Sigmoid colon (tissue), 4 donors: Measurements from ENCODE around the gene ETV1.

Experiments used
- POLR2A ChIP-seq, 2 donors: fragments of 450-650 bp; IDR thresholded peaks; one replicate each; pipeline ENCODE4 v1.6.1; 2016; ENCODE audit warnings: antibody characterized with exemption in 2 of 2, mild to moderate bottlenecking in 2 of 2, moderate library complexity in 2 of 2
- POLR2AphosphoS5 ChIP-seq, 4 donors: sonication (generic); formaldehyde crosslinking; IDR thresholded peaks; one replicate each; pipeline ENCODE4 v1.6.1; 2017; ENCODE audit warnings: antibody characterized with exemption in 4 of 4
- TF ChIP-seq, protein P1 (sequence below), 4 experiments: fragments of 450-650 bp in 3 of 4; fragments of 200-600 bp in 1 of 4; IDR thresholded peaks; one replicate each; pipeline ENCODE4 v1.5.1; 2016 to 2019; ENCODE audit warnings: antibody characterized with exemption in 4 of 4, mild to moderate bottlenecking in 3 of 4, moderate library complexity in 2 of 4

DNA sequence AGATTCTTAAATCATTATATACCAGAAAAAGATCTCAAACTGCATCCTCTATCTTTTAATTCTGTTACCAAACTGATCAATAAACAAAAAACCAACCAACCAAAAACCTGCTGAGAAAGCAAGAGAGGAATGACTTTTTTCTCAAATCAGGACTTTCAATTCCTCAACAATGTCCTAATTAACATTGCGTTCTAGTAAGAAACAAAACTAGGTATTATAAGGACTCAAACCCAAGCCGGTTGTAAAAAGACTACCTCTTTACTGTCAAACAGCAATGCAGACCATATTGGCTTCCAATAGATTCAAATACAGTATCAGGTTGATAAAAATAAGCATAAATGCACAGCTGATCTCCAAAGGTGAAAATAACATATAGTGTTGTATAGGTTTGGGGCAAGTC lies 57.3 kb downstream of the ETV1 start:
- TF ChIP-seq, protein P1, sequence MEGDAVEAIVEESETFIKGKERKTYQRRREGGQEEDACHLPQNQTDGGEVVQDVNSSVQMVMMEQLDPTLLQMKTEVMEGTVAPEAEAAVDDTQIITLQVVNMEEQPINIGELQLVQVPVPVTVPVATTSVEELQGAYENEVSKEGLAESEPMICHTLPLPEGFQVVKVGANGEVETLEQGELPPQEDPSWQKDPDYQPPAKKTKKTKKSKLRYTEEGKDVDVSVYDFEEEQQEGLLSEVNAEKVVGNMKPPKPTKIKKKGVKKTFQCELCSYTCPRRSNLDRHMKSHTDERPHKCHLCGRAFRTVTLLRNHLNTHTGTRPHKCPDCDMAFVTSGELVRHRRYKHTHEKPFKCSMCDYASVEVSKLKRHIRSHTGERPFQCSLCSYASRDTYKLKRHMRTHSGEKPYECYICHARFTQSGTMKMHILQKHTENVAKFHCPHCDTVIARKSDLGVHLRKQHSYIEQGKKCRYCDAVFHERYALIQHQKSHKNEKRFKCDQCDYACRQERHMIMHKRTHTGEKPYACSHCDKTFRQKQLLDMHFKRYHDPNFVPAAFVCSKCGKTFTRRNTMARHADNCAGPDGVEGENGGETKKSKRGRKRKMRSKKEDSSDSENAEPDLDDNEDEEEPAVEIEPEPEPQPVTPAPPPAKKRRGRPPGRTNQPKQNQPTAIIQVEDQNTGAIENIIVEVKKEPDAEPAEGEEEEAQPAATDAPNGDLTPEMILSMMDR (IDR thresholded peaks at IDR 0.05) = no peak
- TF ChIP-seq POLR2A (IDR thresholded peaks at IDR 0.05) (no peak), POLR2AphosphoS5 (IDR thresholded peaks at IDR 0.05) (no peak)
